Hepatocyte (in vitro differentiated cells): ENCODE results near the gene DOCK3. TPM values are rescaled to one million over a fixed set of nuclear protein-coding genes. Genes with fewer than 3 reads are reported as not detected.

Source experiments
- DNase-seq: peaks from one replicate; pipeline ENCODE4 v3.0.0-alpha.2; 2016; ENCODE audit warnings: low spot score
- H2AFZ ChIP-seq: fragments of 200-600 bp; sonication (generic); 2 replicates; pipeline ENCODE4 v1.6.0; 2016; ENCODE audit warnings: antibody characterized with exemption, mild to moderate bottlenecking
- H3K27ac ChIP-seq: fragments of 200-600 bp; sonication (generic); 2 replicates; pipeline ENCODE4 v1.5.1; 2016; ENCODE audit warnings: mild to moderate bottlenecking
- H3K27me3 ChIP-seq: fragments of 200-600 bp; sonication (generic); 2 replicates; pipeline ENCODE4 v1.6.1; 2016
- H3K36me3 ChIP-seq: fragments of 200-600 bp; sonication (generic); replicated peaks from 2 replicates; pipeline ENCODE4 v1.5.1; 2016; ENCODE audit warnings: low read depth; ENCODE audit not compliant: insufficient read depth
- H3K4me1 ChIP-seq: fragments of 200-600 bp; sonication (generic); 2 replicates; pipeline ENCODE4 v1.5.1; 2016; ENCODE audit warnings: mild to moderate bottlenecking, moderate library complexity; ENCODE audit not compliant: insufficient read depth
- H3K4me2 ChIP-seq: fragments of 200-600 bp; sonication (generic); 2 replicates; pipeline ENCODE4 v1.6.0; 2016
- H3K4me3 ChIP-seq: fragments of 200-600 bp; sonication (generic); 2 replicates; pipeline ENCODE4 v1.5.1; 2016; ENCODE audit warnings: mild to moderate bottlenecking
- H3K79me2 ChIP-seq: fragments of 200-600 bp; sonication (generic); 2 replicates; pipeline ENCODE4 v1.6.0; 2017; ENCODE audit warnings: mild to moderate bottlenecking
- H3K9me2 ChIP-seq: fragments of 200-600 bp; sonication (generic); replicated peaks from 2 replicates; pipeline ENCODE4 v1.6.0; 2017; ENCODE audit warnings: mild to moderate bottlenecking; ENCODE audit not compliant: insufficient read depth
- H3K9me3 ChIP-seq: fragments of 200-600 bp; sonication (generic); 2 replicates; pipeline ENCODE4 v1.5.1; 2016; ENCODE audit warnings: low read depth, mild to moderate bottlenecking
- H4K20me1 ChIP-seq: fragments of 200-600 bp; sonication (generic); 2 replicates; pipeline ENCODE4 v1.6.0; 2016; ENCODE audit warnings: mild to moderate bottlenecking; ENCODE audit not compliant: insufficient read depth, poor library complexity, severe bottlenecking
- CTCF ChIP-seq: fragments of 200-600 bp; sonication (generic); IDR thresholded peaks from 2 replicates; pipeline ENCODE4 v1.5.1; 2016; ENCODE audit warnings: antibody characterized with exemption, mild to moderate bottlenecking; ENCODE audit not compliant: poor library complexity
- EZH2 ChIP-seq: fragments of 200-600 bp; sonication (generic); IDR thresholded peaks from 2 replicates; pipeline ENCODE4 v1.6.1; 2016; ENCODE audit warnings: antibody characterized with exemption, mild to moderate bottlenecking, borderline replicate concordance
- EZH2phosphoT487 ChIP-seq: fragments of 200-600 bp; sonication (generic); IDR thresholded peaks from one replicate; pipeline ENCODE4 v1.6.1; 2018; ENCODE audit warnings: antibody characterized with exemption, mild to moderate bottlenecking, low read depth, moderate library complexity; ENCODE audit not compliant: unreplicated experiment, severe bottlenecking
- WGBS: methylation state at CpG from one replicate; pipeline ENCODE4 v1.1.6; 2016; ENCODE audit warnings: low lambda C conversion rate; ENCODE audit errors: missing lambda C conversion rate; 5-methylcytosine and 5-hydroxymethylcytosine counted together
- polyA plus RNA-seq: library from polyadenylated mRNA; unstranded; fragments of >200 nt; fragmentation: Nextera tagmentation; extraction: Ambion mirVana; gene quantifications from 2 replicates; pipeline ENCODE4 v1.2.1, GENCODE V29; 2016
- total RNA-seq: library from RNA; depleted of rRNA; stranded (reverse); fragments of >200 nt; gene quantifications from 2 replicates; pipeline ENCODE4 v1.2.3, GENCODE V29; 2014

Gene DOCK3
- total and polyA plus RNA-seq, 2 experiments from 2014 or later, result 0.77 to 1.6 TPM

DNA sequence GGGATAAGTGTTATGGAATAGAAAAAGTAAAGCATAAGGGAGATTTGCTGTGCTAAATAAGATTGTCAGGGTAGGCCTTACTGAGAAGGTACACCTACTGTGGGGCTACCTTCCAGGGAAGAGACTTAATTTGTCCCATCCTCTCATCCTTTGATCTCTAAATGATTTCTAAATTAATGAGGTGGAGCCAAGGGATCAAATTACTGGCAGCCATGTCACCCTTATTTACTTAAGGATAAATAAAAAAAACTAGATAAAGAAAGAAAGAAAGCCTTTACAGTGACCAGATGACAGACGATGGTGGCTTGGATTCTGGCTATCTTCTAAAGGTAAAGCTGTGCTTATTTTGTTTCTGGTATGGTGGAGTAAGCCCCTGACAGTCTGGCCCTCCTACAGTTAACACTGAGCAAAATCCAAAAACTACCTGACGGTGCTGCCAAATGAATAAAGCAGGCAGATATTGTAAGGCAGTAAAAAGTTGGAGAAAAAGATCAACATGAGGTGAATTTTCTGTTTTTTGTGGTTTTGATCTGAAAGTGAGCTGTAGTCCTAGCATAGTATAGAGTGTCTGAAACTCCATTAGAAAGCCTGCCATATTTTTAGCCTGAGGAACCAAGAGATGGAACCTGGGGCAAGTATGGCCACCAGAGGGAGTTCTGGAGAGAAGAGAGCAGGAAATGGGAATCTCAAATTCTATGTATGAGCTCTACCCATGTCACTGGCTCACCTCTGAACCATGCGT lies 425.2 kb downstream of the DOCK3 start:
- H3K4me3 ChIP-seq, result no peak overlapping the region
- H3K9me2 ChIP-seq, result no peaks in the 10 kb centered on the region
- H3K27ac ChIP-seq, result no peak overlapping the region
- H3K27me3 ChIP-seq, result no peaks in the 10 kb centered on the region
- no peaks in the 10 kb centered on the region for H3K4me1 ChIP-seq
- H3K36me3 ChIP-seq, result no peaks in the 10 kb centered on the region
- no peaks in the 10 kb centered on the region for H3K79me2 ChIP-seq
- no peaks in the 10 kb centered on the region for H4K20me1 ChIP-seq
- no peak overlapping the region for H3K4me2 ChIP-seq
- H2AFZ ChIP-seq, result no peak overlapping the region
- TF ChIP-seq EZH2 (no peak), CTCF (peak; percentile 72), EZH2phosphoT487 (no peak)
- H3K9me3 ChIP-seq, result no peaks in the 10 kb centered on the region
- WGBS, result 63% methylated on average over 3 of the region's 3 CpGs
- peak; percentile 78 for DNase-seq

DNA sequence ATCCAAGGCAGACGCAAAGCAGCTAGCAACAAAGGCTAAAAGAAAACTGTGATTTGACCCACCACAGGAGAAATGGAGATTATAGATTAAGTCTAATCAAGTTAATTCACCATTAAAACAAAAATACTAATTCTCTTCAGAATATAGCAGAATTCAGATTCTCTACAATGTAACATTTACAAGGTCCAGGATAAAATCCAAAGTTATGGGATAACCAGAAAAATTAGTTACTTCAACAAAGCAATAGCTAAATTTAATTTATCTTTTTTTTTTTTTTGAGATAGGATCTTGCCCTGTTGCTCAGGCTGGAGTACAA lies 425.8 kb downstream of the DOCK3 start:
- Histone ChIP-seq H3K4me2 (no peak overlapping the region), H3K27me3 (no peaks in the 10 kb centered on the region), H3K36me3 (no peaks in the 10 kb centered on the region), H3K4me3 (no peak overlapping the region), H3K9me2 (no peaks in the 10 kb centered on the region), H3K27ac (no peak overlapping the region), H2AFZ (no peak overlapping the region), H3K79me2 (no peaks in the 10 kb centered on the region), H4K20me1 (no peaks in the 10 kb centered on the region), H3K4me1 (no peaks in the 10 kb centered on the region), H3K9me3 (no peaks in the 10 kb centered on the region)
- DNase-seq, result no peak
- TF ChIP-seq EZH2phosphoT487 (no peak), EZH2 (no peak), CTCF (no peak)
- 50% methylated on average over 1 of the region's 1 CpG for WGBS

- Histone ChIP-seq H3K4me3 (no peak overlapping the region), H3K27me3 (no peaks in the 10 kb centered on the region), H3K27ac (no peak overlapping the region), H3K79me2 (no peaks in the 10 kb centered on the region), H3K4me1 (no peaks in the 10 kb centered on the region), H3K36me3 (no peaks in the 10 kb centered on the region), H2AFZ (no peak overlapping the region), H3K4me2 (no peak overlapping the region), H3K9me3 (no peaks in the 10 kb centered on the region), H4K20me1 (no peaks in the 10 kb centered on the region), H3K9me2 (no peaks in the 10 kb centered on the region)
- no peak for TF ChIP-seq EZH2
- no peak for TF ChIP-seq CTCF
- no peak for TF ChIP-seq EZH2phosphoT487
- DNase-seq, result no peak
- 72% methylated on average over 1 of the region's 1 CpG for WGBS
These were observed 427.7 kb downstream of the DOCK3 start for GRCh38 chr3:51102396-51102795.
